GM12878 (cell line): ENCODE data around the gene PUS10. TPM values are rescaled to one million over a fixed set of nuclear protein-coding genes. Genes with fewer than 3 reads are reported as not detected.

Source experiments
- ATAC-seq: fragments of 200-7000 bp; cut with Tn5 transposase; 3 replicates; pipeline ENCODE4 v1.9.1; 2020; ENCODE audit warnings: mild to moderate bottlenecking, moderate library complexity
- BruUV-seq: library from RNA; stranded (reverse); fragments of 400-500 nt; replicated peaks from 2 replicates; lab custom pipeline; 2021; lab: Mats Ljungman, UMichigan
- CTCF ChIA-PET: fragments of 300-600 bp; sonication (Branson Sonifier 250); formaldehyde crosslinking; extraction: SDS; loops from one replicate; lab custom pipeline; 2021; ENCODE audit warnings: inconsistent platforms; lab: Yijun Ruan, JAX
- POLR2A ChIA-PET: fragments of 350-600 bp; formaldehyde crosslinking; extraction: SDS; loops from one replicate; lab custom pipeline; 2021; ENCODE audit warnings: inconsistent platforms; lab: Charles Lee
- RAD21 ChIA-PET: fragments of 300-600 bp; sonication (Branson Sonifier 250); formaldehyde crosslinking; loops from one replicate; lab custom pipeline; 2023; ENCODE audit warnings: antibody characterized with exemption; ENCODE audit not compliant: unreplicated experiment; lab: Charles Lee
- SMC1A ChIA-PET: fragments of 300-600 bp; sonication (Branson Sonifier 250); formaldehyde crosslinking; loops from one replicate; lab custom pipeline; 2023; ENCODE audit not compliant: unreplicated experiment, uncharacterized antibody; lab: Charles Lee
- DNase-seq: peaks from one replicate; pipeline ENCODE4 v3.0.0-alpha.2; 2011; ENCODE audit warnings: low read depth, low spot score
- FAIRE-seq: peaks from 3 replicates; lab custom pipeline; 2011; peaks lifted over from hg19 to GRCh38; lab: Jason Lieb, UNC
- H2AFZ ChIP-seq: 2 replicates; pipeline ENCODE4 v1.6.0; 2011; ENCODE audit warnings: low read depth, low read length, control low read depth; ENCODE audit not compliant: control insufficient read depth
- H3K27ac ChIP-seq: 2 replicates; pipeline ENCODE4 v1.5.1; 2011; ENCODE audit warnings: control low read depth; ENCODE audit not compliant: control insufficient read depth, insufficient read depth
- H3K27me3 ChIP-seq, 2 experiments: replicated peaks in 1 of 2; 2 replicates each; pipeline versions ENCODE4 v1.6.0 to v1.6.1; 2011; ENCODE audit warnings: low read length in 1 of 2; ENCODE audit not compliant: control insufficient read depth in 2 of 2, insufficient read depth in 2 of 2
- H3K36me3 ChIP-seq, 2 experiments: 2 replicates each; pipeline ENCODE4 v1.5.1; 2011; ENCODE audit warnings: low read length in 1 of 2; ENCODE audit not compliant: control insufficient read depth in 2 of 2, insufficient read depth in 2 of 2
- H3K4me1 ChIP-seq: 2 replicates; pipeline ENCODE4 v1.6.1; 2011; ENCODE audit warnings: mild to moderate bottlenecking, low read length, moderate library complexity, mixed read lengths; ENCODE audit not compliant: control insufficient read depth, insufficient read depth
- H3K4me2 ChIP-seq: 2 replicates; pipeline ENCODE4 v1.6.0; 2011; ENCODE audit warnings: control low read depth; ENCODE audit not compliant: control insufficient read depth, insufficient read depth
- H3K4me3 ChIP-seq: fragments of 200-600 bp; sonication (generic); 2 replicates; pipeline ENCODE4 v1.5.1; 2016
- H3K79me2 ChIP-seq: 2 replicates; pipeline ENCODE4 v1.6.0; 2011; ENCODE audit warnings: low read length; ENCODE audit not compliant: control insufficient read depth, insufficient read depth
- H3K9ac ChIP-seq: 2 replicates; pipeline ENCODE4 v1.8.0; 2011; ENCODE audit warnings: low read length, control low read depth, mixed read lengths; ENCODE audit not compliant: control insufficient read depth, insufficient read depth
- H3K9me3 ChIP-seq: replicated peaks from 3 replicates; pipeline ENCODE4 v1.5.1; 2011; ENCODE audit warnings: mild to moderate bottlenecking, low read length; ENCODE audit not compliant: control insufficient read depth, insufficient read depth
- H4K20me1 ChIP-seq: 2 replicates; pipeline ENCODE4 v1.6.0; 2011; ENCODE audit not compliant: control insufficient read depth, insufficient read depth
- ATF7 ChIP-seq: fragments of 450-650 bp; IDR thresholded peaks from 2 replicates; pipeline ENCODE4 v1.6.1; 2016; ENCODE audit warnings: low read depth, mild to moderate bottlenecking
- BRCA1 ChIP-seq: IDR thresholded peaks from 2 replicates; pipeline ENCODE4 v1.6.1; 2011; ENCODE audit warnings: low read depth, low read length, improper control_type of control experiment
- CHD2 ChIP-seq: IDR thresholded peaks from 2 replicates; pipeline ENCODE4 v1.6.1; 2011; ENCODE audit warnings: low read depth, low read length, improper control_type of control experiment, borderline replicate concordance
- EP300 ChIP-seq, 2 experiments: fragments of 150-350 bp in 1 of 2; IDR thresholded peaks; 2 replicates each; pipeline ENCODE4 v1.6.1; 2011 to 2012; ENCODE audit warnings: low read depth in 2 of 2, low read length in 2 of 2, borderline replicate concordance in 1 of 2, improper control_type of control experiment in 1 of 2, inconsistent platforms in 1 of 2; ENCODE audit not compliant: control insufficient read depth in 1 of 2
- HDAC6 ChIP-seq: fragments of 200-600 bp; sonication (generic); IDR thresholded peaks from one replicate; pipeline ENCODE4 v1.8.0; 2017; ENCODE audit warnings: antibody characterized with exemption; ENCODE audit not compliant: unreplicated experiment
- IRF3 ChIP-seq: fragments of 450-650 bp; IDR thresholded peaks from 2 replicates; pipeline ENCODE4 v1.6.1; 2014; ENCODE audit warnings: mild to moderate bottlenecking
- MXI1 ChIP-seq: fragments of 150-350 bp; IDR thresholded peaks from 2 replicates; pipeline ENCODE4 v1.6.1; 2011; ENCODE audit warnings: low read depth, mild to moderate bottlenecking, inconsistent platforms, low read length, improper control_type of control experiment
- NR2F1 ChIP-seq: fragments of 450-650 bp; conservative IDR thresholded peaks from 2 replicates; pipeline ENCODE4 v1.6.1; 2017; ENCODE audit warnings: mild to moderate bottlenecking
- RAD51 ChIP-seq: fragments of 450-650 bp; IDR thresholded peaks from 2 replicates; pipeline ENCODE4 v1.6.1; 2016; ENCODE audit warnings: moderate library complexity, mild to moderate bottlenecking, inconsistent platforms
- RELB ChIP-seq: fragments of 450-650 bp; IDR thresholded peaks from 2 replicates; pipeline ENCODE4 v1.6.1; 2017; ENCODE audit warnings: low read depth, mild to moderate bottlenecking, moderate library complexity
- REST ChIP-seq: IDR thresholded peaks from 2 replicates; pipeline ENCODE4 v1.6.1; 2012; ENCODE audit warnings: mild to moderate bottlenecking, low read depth, low read length
- SMAD5 ChIP-seq: IDR thresholded peaks from 2 replicates; pipeline ENCODE4 v1.6.1; 2016; ENCODE audit warnings: antibody characterized with exemption, low read depth
- TAF1 ChIP-seq: IDR thresholded peaks from 2 replicates; pipeline ENCODE4 v1.6.1; 2011; ENCODE audit warnings: mild to moderate bottlenecking, low read depth, low read length, borderline replicate concordance
- TBL1XR1 ChIP-seq: IDR thresholded peaks from 2 replicates; pipeline ENCODE4 v1.6.1; 2012; ENCODE audit warnings: low read depth, low read length, improper control_type of control experiment
- ZZZ3 ChIP-seq: IDR thresholded peaks from 2 replicates; pipeline ENCODE4 v1.6.1; 2011; ENCODE audit warnings: low read depth; ENCODE audit not compliant: control insufficient read depth, insufficient read length
- WGBS: methylation state at CpG from one replicate; pipeline ENCODE4 v1.1.6; 2016; ENCODE audit warnings: low lambda C conversion rate; ENCODE audit not compliant: insufficient replicate concordance, insufficient coverage; ENCODE audit errors: missing lambda C conversion rate; 5-methylcytosine and 5-hydroxymethylcytosine counted together
- in situ Hi-C: fragments of 300-500 bp; cut with MboI; formaldehyde crosslinking; loops from 9 replicates; pipeline ENCODE4 v1.14.3; 2018; ENCODE audit warnings: mixed read lengths
- intact Hi-C: fragments of 100-400 bp; cut with micrococcal nuclease; formaldehyde crosslinking; loops from one replicate; pipeline ENCODE4 v1.14.2; 2022; ENCODE audit not compliant: unreplicated experiment
- polyA plus RNA-seq, 11 experiments: library from polyadenylated mRNA; depleted of rRNA in 4 of 11; unstranded in 6 of 11; stranded (reverse) in 5 of 11; fragments of >200 nt; fragmentation: Nextera tagmentation in 4 of 11; fragmentation: Illumina TruSeq in 1 of 11; extraction: Ambion mirVana in 4 of 11; extraction: Trizol in 1 of 11; gene quantifications; 1 replicate in 1 of 11; 2 replicates in 10 of 11; pipeline versions ENCODE4 v1.2.1 to v1.2.3, GENCODE V29; 2011 to 2016; ENCODE audit warnings: inconsistent platforms in 2 of 11, missing spikeins in 2 of 11, low read depth in 1 of 11
- total RNA-seq, 4 experiments: library from RNA; depleted of rRNA in 3 of 4; stranded (reverse); fragments of >200 nt in 3 of 4; fragmentation: Illumina TruSeq in 1 of 4; extraction: Trizol in 1 of 4; gene quantifications; 2 replicates each; pipeline versions ENCODE4 v1.2.1 to v1.2.3, GENCODE V29; 2013 to 2021
- TF ChIP-seq, protein P1 (sequence below): IDR thresholded peaks from 2 replicates; pipeline ENCODE4 v1.6.1; 2011; ENCODE audit warnings: borderline replicate concordance, low read depth, mild to moderate bottlenecking, moderate library complexity, low read length; ENCODE audit not compliant: insufficient read depth, poor library complexity, severe bottlenecking

Gene PUS10
- total and polyA plus RNA-seq, 10 of the 15 experiments (the other 5 are each of a cell fraction or from before 2014, with no cell fraction given): 9.1 to 17.0 (median 13.0) TPM

GRCh38 chr2:60954139-60954538, 63.9 kb downstream of the PUS10 start:
- no peak overlapping the region for H3K27ac ChIP-seq
- in situ Hi-C loops: no loop called here
- RAD21 ChIA-PET: interaction anchor here (1.0 to 4.8 kb wide), 13 partner anchors 11 to 157 kb away, joined by 3 to 45 read pairs (median 4); no protein-coding TSS in a partner anchor
- ATAC-seq: peak; percentile 94
- CTCF ChIA-PET: interaction anchor here (1.0 to 1.8 kb wide), 9 partner anchors 9 to 247 kb away, joined by 3 to 6 read pairs (median 4); partner anchors contain the start of gene REL
- no peak overlapping the region for H3K4me3 ChIP-seq
- H3K4me2 ChIP-seq: no peak overlapping the region
- BruUV-seq: no TSS peak
- no peak overlapping the region for H2AFZ ChIP-seq
- SMC1A ChIA-PET: interaction anchor here (0.7 to 4.9 kb wide), 18 partner anchors 10 to 150 kb away, joined by 3 to 108 read pairs (median 6); partner anchors contain the start of gene REL
- no peaks in the 10 kb centered on the region for H3K79me2 ChIP-seq
- FAIRE-seq: no peak
- DNase-seq: peak; percentile 40
- peaks cover 0 to 10% of the 10 kb centered on the region in 2 experiments; a peak in 1 of 4 replicates for H3K36me3 ChIP-seq
- no peaks in the 10 kb centered on the region for H3K9me3 ChIP-seq
- intact Hi-C loops: no loop called here
- H4K20me1 ChIP-seq: no peaks in the 10 kb centered on the region
- no peak overlapping the region for H3K9ac ChIP-seq
- H3K4me1 ChIP-seq: no peaks in the 10 kb centered on the region
- no peaks in the 10 kb centered on the region for H3K27me3 ChIP-seq
- WGBS: 89% methylated on average over 2 of the region's 2 CpGs
- POLR2A ChIA-PET: interaction anchor here (1.0 to 3.7 kb wide), 7 partner anchors 9 to 115 kb away, joined by 3 to 44 read pairs (median 4); no protein-coding TSS in a partner anchor
- TF ChIP-seq, protein P1, sequence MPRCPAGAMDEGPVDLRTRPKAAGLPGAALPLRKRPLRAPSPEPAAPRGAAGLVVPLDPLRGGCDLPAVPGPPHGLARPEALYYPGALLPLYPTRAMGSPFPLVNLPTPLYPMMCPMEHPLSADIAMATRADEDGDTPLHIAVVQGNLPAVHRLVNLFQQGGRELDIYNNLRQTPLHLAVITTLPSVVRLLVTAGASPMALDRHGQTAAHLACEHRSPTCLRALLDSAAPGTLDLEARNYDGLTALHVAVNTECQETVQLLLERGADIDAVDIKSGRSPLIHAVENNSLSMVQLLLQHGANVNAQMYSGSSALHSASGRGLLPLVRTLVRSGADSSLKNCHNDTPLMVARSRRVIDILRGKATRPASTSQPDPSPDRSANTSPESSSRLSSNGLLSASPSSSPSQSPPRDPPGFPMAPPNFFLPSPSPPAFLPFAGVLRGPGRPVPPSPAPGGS: no peak
- no peak for TF ChIP-seq TAF1
- TF ChIP-seq RELB: peak; percentile 82; the same call in 1 of the 2 replicates
- TF ChIP-seq HDAC6: no peak
- TF ChIP-seq BRCA1: no peak
- no peak for TF ChIP-seq TBL1XR1
- no peak for TF ChIP-seq NR2F1
- peak; percentile 29; the same call in 1 of the 2 replicates for TF ChIP-seq CHD2
- no peak for TF ChIP-seq REST
- TF ChIP-seq RAD51: peak; percentile 69; the same call in 1 of the 2 replicates
- TF ChIP-seq MXI1: no peak
- TF ChIP-seq ZZZ3: no peak
- no peak for TF ChIP-seq SMAD5
- peak; percentile 84 for TF ChIP-seq ATF7
- peak; percentile 45 to 79; a peak in 3 of 4 replicates for TF ChIP-seq EP300 (IDR thresholded peaks at IDR 0.05; ENCODE audit: borderline replicate concordance in 1 of 2, control insufficient read depth in 1 of 2, low read depth in 2 of 2, low read length in 2 of 2)
- TF ChIP-seq IRF3: no peak
